Neural progenitor cell (in vitro differentiated cells): ENCODE results near the gene CREM. TPM values are rescaled to one million over a fixed set of nuclear protein-coding genes. Genes with fewer than 3 reads are reported as not detected.

Experiments used
- DNase-seq: peaks from one replicate; pipeline ENCODE4 v3.0.0-alpha.2; 2016; ENCODE audit warnings: low spot score
- H2AFZ ChIP-seq: fragments of 200-600 bp; sonication (generic); replicated peaks from 2 replicates; pipeline ENCODE4 v1.6.1; 2016; ENCODE audit warnings: antibody characterized with exemption
- H3F3A ChIP-seq: fragments of 200-600 bp; sonication (generic); 2 replicates; pipeline ENCODE4 v1.6.1; 2016; ENCODE audit warnings: antibody characterized with exemption, low read depth
- H3K27ac ChIP-seq: fragments of 200-600 bp; sonication (generic); 2 replicates; pipeline ENCODE4 v1.5.1; 2016; ENCODE audit warnings: mild to moderate bottlenecking
- H3K27me3 ChIP-seq: fragments of 200-600 bp; sonication (generic); 2 replicates; pipeline ENCODE4 v1.6.1; 2016; ENCODE audit warnings: mild to moderate bottlenecking, moderate library complexity
- H3K36me3 ChIP-seq: fragments of 200-600 bp; sonication (generic); 2 replicates; pipeline ENCODE4 v1.5.1; 2016
- H3K4me1 ChIP-seq: fragments of 200-600 bp; sonication (generic); 2 replicates; pipeline ENCODE4 v1.6.1; 2016; ENCODE audit warnings: mixed run types
- H3K4me2 ChIP-seq: fragments of 200-600 bp; sonication (generic); 2 replicates; pipeline ENCODE4 v1.6.1; 2016
- H3K4me3 ChIP-seq: fragments of 200-600 bp; sonication (generic); 2 replicates; pipeline ENCODE4 v1.5.1; 2016
- H3K79me2 ChIP-seq: fragments of 200-600 bp; sonication (generic); 2 replicates; pipeline ENCODE4 v1.6.1; 2016; ENCODE audit warnings: low read depth
- H3K9ac ChIP-seq: fragments of 200-600 bp; sonication (generic); 2 replicates; pipeline ENCODE4 v1.6.1; 2016
- H3K9me3 ChIP-seq: fragments of 200-600 bp; sonication (generic); 2 replicates; pipeline ENCODE4 v1.5.1; 2016; ENCODE audit warnings: low read depth
- H4K20me1 ChIP-seq: fragments of 200-600 bp; sonication (generic); 2 replicates; pipeline ENCODE4 v1.6.1; 2016; ENCODE audit warnings: low read depth
- H3K27ac Mint-ChIP-seq: 3 replicates; pipeline ENCODE4 v1.8.0; 2021; ENCODE audit warnings: mixed read lengths
- H3K27me3 Mint-ChIP-seq: 2 replicates; pipeline ENCODE4 v1.8.0; 2022; ENCODE audit warnings: low read depth, mild to moderate bottlenecking, inconsistent platforms, moderate library complexity, mixed read lengths; ENCODE audit not compliant: insufficient read depth
- H3K36me3 Mint-ChIP-seq: 3 replicates; pipeline ENCODE4 v1.8.0; 2021; ENCODE audit warnings: mixed read lengths
- H3K4me1 Mint-ChIP-seq: 3 replicates; pipeline ENCODE4 v1.8.0; 2021; ENCODE audit warnings: mixed read lengths
- H3K4me3 Mint-ChIP-seq: 3 replicates; pipeline ENCODE4 v1.8.0; 2021; ENCODE audit warnings: mild to moderate bottlenecking, moderate library complexity, mixed read lengths
- H3K9me3 Mint-ChIP-seq: 3 replicates; pipeline ENCODE4 v1.8.0; 2020; ENCODE audit warnings: mixed read lengths
- EZH2 ChIP-seq: fragments of 200-600 bp; sonication (generic); IDR thresholded peaks from 2 replicates; pipeline ENCODE4 v1.6.1; 2017; ENCODE audit warnings: antibody characterized with exemption, mild to moderate bottlenecking, moderate library complexity
- EZH2phosphoT487 ChIP-seq: fragments of 200-600 bp; sonication (generic); IDR thresholded peaks from 2 replicates; pipeline ENCODE4 v1.6.1; 2017; ENCODE audit warnings: antibody characterized with exemption
- total RNA-seq: library from RNA; depleted of rRNA; stranded (reverse); fragments of >200 nt; gene quantifications from 2 replicates; pipeline ENCODE4 v1.2.3, GENCODE V29; 2015; ENCODE audit warnings: low replicate concordance
- TF ChIP-seq, protein P1 (sequence below): fragments of 200-600 bp; sonication (generic); IDR thresholded peaks from 2 replicates; pipeline ENCODE4 v1.5.1; 2017; ENCODE audit warnings: antibody characterized with exemption, mild to moderate bottlenecking

CREM gene
- total RNA-seq, 1 donor from 2014 or later = 74.2 TPM

DNA sequence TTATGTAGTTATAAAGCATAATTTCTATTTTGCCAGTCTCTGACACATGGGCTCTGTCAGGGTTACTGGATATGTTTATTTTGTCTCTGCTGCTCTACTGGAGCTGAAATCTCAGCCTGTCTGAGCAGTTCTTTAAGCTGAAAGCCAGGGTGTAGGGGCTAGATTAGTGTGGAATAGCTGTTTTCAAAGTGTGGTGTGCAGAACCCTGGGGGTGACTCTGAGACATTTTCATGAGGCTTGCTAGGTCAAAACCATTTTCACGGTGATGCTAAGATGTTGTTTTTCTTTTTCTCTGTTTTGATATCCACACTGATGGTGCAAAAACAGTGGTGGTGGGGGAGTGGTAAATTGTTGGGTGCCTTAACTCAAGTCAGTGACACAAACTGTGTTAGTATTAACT, 45.5 kb downstream of the CREM start:
- Histone ChIP-seq H4K20me1 (no peaks in the 10 kb centered on the region), H3K79me2 (no peaks in the 10 kb centered on the region), H3K4me1 (no peaks in the 10 kb centered on the region), H3K27me3 (no peaks in the 10 kb centered on the region), H2AFZ (no peak overlapping the region), H3K9ac (no peak overlapping the region), H3K4me3 (no peak overlapping the region), H3F3A (no peaks in the 10 kb centered on the region), H3K4me2 (no peak overlapping the region), H3K27ac (no peak overlapping the region), H3K9me3 (no peaks in the 10 kb centered on the region), H3K36me3 (no peaks in the 10 kb centered on the region)
- peaks cover 11% of the 10 kb centered on the region for H3K9me3 Mint-ChIP-seq
- no peak overlapping the region for H3K4me3 Mint-ChIP-seq
- no peak overlapping the region for H3K27ac Mint-ChIP-seq
- peaks cover 15% of the 10 kb centered on the region for H3K36me3 Mint-ChIP-seq
- TF ChIP-seq EZH2 (no peak), EZH2phosphoT487 (no peak)
- TF ChIP-seq, protein P1, sequence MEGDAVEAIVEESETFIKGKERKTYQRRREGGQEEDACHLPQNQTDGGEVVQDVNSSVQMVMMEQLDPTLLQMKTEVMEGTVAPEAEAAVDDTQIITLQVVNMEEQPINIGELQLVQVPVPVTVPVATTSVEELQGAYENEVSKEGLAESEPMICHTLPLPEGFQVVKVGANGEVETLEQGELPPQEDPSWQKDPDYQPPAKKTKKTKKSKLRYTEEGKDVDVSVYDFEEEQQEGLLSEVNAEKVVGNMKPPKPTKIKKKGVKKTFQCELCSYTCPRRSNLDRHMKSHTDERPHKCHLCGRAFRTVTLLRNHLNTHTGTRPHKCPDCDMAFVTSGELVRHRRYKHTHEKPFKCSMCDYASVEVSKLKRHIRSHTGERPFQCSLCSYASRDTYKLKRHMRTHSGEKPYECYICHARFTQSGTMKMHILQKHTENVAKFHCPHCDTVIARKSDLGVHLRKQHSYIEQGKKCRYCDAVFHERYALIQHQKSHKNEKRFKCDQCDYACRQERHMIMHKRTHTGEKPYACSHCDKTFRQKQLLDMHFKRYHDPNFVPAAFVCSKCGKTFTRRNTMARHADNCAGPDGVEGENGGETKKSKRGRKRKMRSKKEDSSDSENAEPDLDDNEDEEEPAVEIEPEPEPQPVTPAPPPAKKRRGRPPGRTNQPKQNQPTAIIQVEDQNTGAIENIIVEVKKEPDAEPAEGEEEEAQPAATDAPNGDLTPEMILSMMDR = no peak
- H3K4me1 Mint-ChIP-seq = peaks cover 9% of the 10 kb centered on the region
- H3K27me3 Mint-ChIP-seq = no peaks in the 10 kb centered on the region
- DNase-seq = no peak

DNA sequence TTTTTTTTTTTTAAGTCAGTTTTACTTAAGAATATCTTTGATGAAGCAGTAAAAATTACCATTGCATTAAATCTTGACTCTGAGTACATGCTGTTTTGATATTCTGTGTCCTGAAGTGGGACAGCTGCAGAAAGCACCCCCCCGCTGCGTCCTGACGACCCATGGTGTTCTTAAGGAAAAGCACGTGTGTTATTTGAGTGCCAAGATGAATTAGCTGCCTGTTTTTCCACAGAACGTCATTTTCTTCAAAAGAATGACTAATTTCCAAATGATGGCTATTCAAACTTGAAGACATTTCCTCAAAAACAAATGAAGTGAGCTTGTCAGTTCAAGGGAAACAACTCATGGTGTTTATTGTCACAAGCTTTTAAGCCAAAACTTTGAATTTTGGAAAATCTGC, 45.9 kb downstream of the CREM start:
- no peaks in the 10 kb centered on the region for H3K9me3 ChIP-seq
- H2AFZ ChIP-seq = no peak overlapping the region
- Mint-ChIP-seq H3K9me3 (peaks cover 7% of the 10 kb centered on the region), H3K27me3 (no peaks in the 10 kb centered on the region), H3K27ac (no peak overlapping the region), H3K4me3 (no peak overlapping the region), H3K4me1 (peaks cover 9% of the 10 kb centered on the region), H3K36me3 (peaks cover 15% of the 10 kb centered on the region)
- no peak overlapping the region for H3K4me2 ChIP-seq
- H3K9ac ChIP-seq = no peak overlapping the region
- H3K36me3 ChIP-seq = no peaks in the 10 kb centered on the region
- no peak for DNase-seq
- TF ChIP-seq EZH2phosphoT487 = no peak
- TF ChIP-seq, protein P1 = no peak
- no peak for TF ChIP-seq EZH2
- no peaks in the 10 kb centered on the region for H3K27me3 ChIP-seq
- no peaks in the 10 kb centered on the region for H4K20me1 ChIP-seq
- no peak overlapping the region for H3K4me3 ChIP-seq
- no peaks in the 10 kb centered on the region for H3K79me2 ChIP-seq
- H3F3A ChIP-seq = no peaks in the 10 kb centered on the region
- no peak overlapping the region for H3K27ac ChIP-seq
- no peaks in the 10 kb centered on the region for H3K4me1 ChIP-seq

DNA sequence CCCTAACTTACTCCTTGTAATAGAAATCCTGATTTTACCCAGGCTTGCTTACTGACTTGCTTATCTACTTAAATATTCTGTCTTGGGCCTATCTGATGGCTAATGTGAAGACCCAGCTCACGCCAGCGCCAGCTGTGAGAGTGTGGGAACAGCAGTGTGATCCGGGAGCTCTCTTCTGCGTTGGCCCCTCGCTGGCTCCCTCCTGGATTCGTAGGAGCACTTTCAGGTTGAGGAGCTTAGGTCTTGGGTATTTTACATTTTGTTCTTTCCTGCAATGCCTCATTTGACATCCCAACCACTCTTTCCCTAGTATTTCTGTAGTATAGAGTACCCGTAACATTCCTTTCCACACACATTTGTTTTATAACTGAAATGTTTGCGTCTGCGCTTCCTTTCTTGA, 51.7 kb downstream of the CREM start:
- Histone ChIP-seq H4K20me1 (no peaks in the 10 kb centered on the region), H3K4me3 (no peak overlapping the region), H3K4me1 (peaks cover 6% of the 10 kb centered on the region), H3K36me3 (peaks cover 9% of the 10 kb centered on the region), H3K79me2 (no peaks in the 10 kb centered on the region), H3K27ac (no peak overlapping the region), H3F3A (no peaks in the 10 kb centered on the region), H3K27me3 (no peaks in the 10 kb centered on the region), H2AFZ (no peak overlapping the region), H3K9me3 (no peaks in the 10 kb centered on the region), H3K4me2 (no peak overlapping the region), H3K9ac (no peak overlapping the region)
- TF ChIP-seq EZH2 = no peak
- TF ChIP-seq, protein P1 = no peak
- TF ChIP-seq EZH2phosphoT487 = no peak
- Mint-ChIP-seq H3K27ac (no peak overlapping the region), H3K4me1 (peaks cover 2% of the 10 kb centered on the region), H3K27me3 (no peaks in the 10 kb centered on the region), H3K36me3 (peaks cover 10% of the 10 kb centered on the region), H3K4me3 (no peak overlapping the region), H3K9me3 (no peaks in the 10 kb centered on the region)
- DNase-seq = peak; percentile 14
